A549 (cell line): ENCODE data around the gene COL1A1. TPM values are rescaled to one million over a fixed set of nuclear protein-coding genes. Genes with fewer than 3 reads are reported as not detected.
A peak's percentile ranks its signal among the peaks of the same experiment; 100 is the strongest.

Experiments used
- BHLHE40 ChIP-seq: IDR thresholded peaks from 2 replicates; pipeline ENCODE4 v1.6.1; 2012; ENCODE audit warnings: low read depth, low read length, inconsistent platforms
- CBX2 ChIP-seq: fragments of 200-600 bp; sonication (generic); IDR thresholded peaks from 2 replicates; pipeline ENCODE4 v1.6.1; 2016; ENCODE audit warnings: low read depth, mild to moderate bottlenecking, borderline replicate concordance
- CBX8 ChIP-seq: fragments of 200-600 bp; sonication (generic); IDR thresholded peaks from 2 replicates; pipeline ENCODE4 v1.6.1; 2016
- CEBPB ChIP-seq, 2 experiments: fragments of >200 bp in 1 of 2; sonication (Bioruptor Twin) in 1 of 2; formaldehyde crosslinking in 1 of 2; IDR thresholded peaks; 2 replicates each; pipeline ENCODE4 v1.6.1; 2012 to 2016
- EHF ChIP-seq: fragments of 250-450 bp; sonication (Bioruptor Pico); IDR thresholded peaks from 2 replicates; pipeline ENCODE4 v1.5.0; 2020; ENCODE audit warnings: mild to moderate bottlenecking
- ESRRA ChIP-seq: fragments of 150-350 bp; IDR thresholded peaks from 2 replicates; pipeline ENCODE4 v1.6.1; 2014; ENCODE audit warnings: mild to moderate bottlenecking, low read length, borderline replicate concordance
- FOSL2 ChIP-seq, 2 experiments: fragments of 450-650 bp in 1 of 2; fragments of >200 bp in 1 of 2; sonication (Bioruptor Twin) in 1 of 2; formaldehyde crosslinking; IDR thresholded peaks; 2 replicates each; pipeline versions ENCODE4 v1.5.0 to v1.6.1; 2016 to 2020; ENCODE audit warnings: mild to moderate bottlenecking in 1 of 2, moderate library complexity in 1 of 2
- FOXS1 ChIP-seq: fragments of 250-450 bp; sonication (Bioruptor Pico); IDR thresholded peaks from 2 replicates; pipeline ENCODE4 v1.5.0; 2020; ENCODE audit warnings: mild to moderate bottlenecking, moderate library complexity
- HDAC2 ChIP-seq: fragments of 200-600 bp; sonication (generic); IDR thresholded peaks from 2 replicates; pipeline ENCODE4 v1.6.1; 2016
- HEYL ChIP-seq: fragments of 250-450 bp; sonication (Bioruptor Pico); IDR thresholded peaks from 2 replicates; pipeline ENCODE4 v1.8.0; 2021; ENCODE audit warnings: mild to moderate bottlenecking, moderate library complexity
- HOXA7 ChIP-seq: fragments of 250-450 bp; sonication (Bioruptor Pico); IDR thresholded peaks from 2 replicates; pipeline ENCODE4 v1.5.0; 2020; ENCODE audit warnings: mild to moderate bottlenecking, moderate library complexity
- HOXB13 ChIP-seq: fragments of 250-450 bp; sonication (Bioruptor Pico); IDR thresholded peaks from 2 replicates; pipeline ENCODE4 v1.5.0; 2020; ENCODE audit warnings: low read depth, mild to moderate bottlenecking, moderate library complexity
- KDM1A ChIP-seq: fragments of 200-600 bp; sonication (generic); IDR thresholded peaks from 2 replicates; pipeline ENCODE4 v1.6.1; 2016; ENCODE audit warnings: low read depth, mild to moderate bottlenecking
- KDM5A ChIP-seq: fragments of 200-600 bp; sonication (generic); IDR thresholded peaks from 2 replicates; pipeline ENCODE4 v1.6.1; 2016; ENCODE audit warnings: antibody characterized with exemption, mild to moderate bottlenecking
- MAFK ChIP-seq: fragments of 450-650 bp; IDR thresholded peaks from 2 replicates; pipeline ENCODE4 v1.6.1; 2014; ENCODE audit not compliant: partially characterized antibody
- MAZ ChIP-seq: fragments of 150-350 bp; IDR thresholded peaks from 2 replicates; pipeline ENCODE4 v1.6.1; 2014; ENCODE audit warnings: antibody characterized with exemption, low read depth, low read length, borderline replicate concordance
- MYC ChIP-seq: IDR thresholded peaks from 2 replicates; pipeline ENCODE4 v1.6.1; 2012; ENCODE audit warnings: mild to moderate bottlenecking, inconsistent platforms, low read length, improper control_type of control experiment, borderline replicate concordance
- NR3C1 ChIP-seq: fragments of >200 bp; sonication (Bioruptor Twin); formaldehyde crosslinking; IDR thresholded peaks from 3 replicates; pipeline ENCODE4 v1.6.1; 2017
- PHF8 ChIP-seq: fragments of 200-600 bp; sonication (generic); IDR thresholded peaks from 2 replicates; pipeline ENCODE4 v1.6.1; 2016; ENCODE audit warnings: low read depth, mild to moderate bottlenecking, antibody characterized with exemption, moderate library complexity, borderline replicate concordance
- POLR2A ChIP-seq: IDR thresholded peaks from 2 replicates; pipeline ENCODE4 v1.6.1; 2012; ENCODE audit warnings: mild to moderate bottlenecking, low read length
- RAD21 ChIP-seq, 2 experiments: fragments of >200 bp in 1 of 2; sonication (Bioruptor Twin) in 1 of 2; formaldehyde crosslinking in 1 of 2; IDR thresholded peaks in 1 of 2; conservative IDR thresholded peaks in 1 of 2; 2 replicates in 1 of 2; 3 replicates in 1 of 2; pipeline ENCODE4 v1.6.1; 2012 to 2018; ENCODE audit warnings: inconsistent platforms in 1 of 2
- RARB ChIP-seq: fragments of 250-450 bp; sonication (Bioruptor Pico); IDR thresholded peaks from 2 replicates; pipeline ENCODE4 v1.8.0; 2021; ENCODE audit warnings: mild to moderate bottlenecking, moderate library complexity
- RCOR1 ChIP-seq: fragments of 150-350 bp; IDR thresholded peaks from 2 replicates; pipeline ENCODE4 v1.6.1; 2014; ENCODE audit warnings: antibody characterized with exemption, low read length, low read depth
- RFX5 ChIP-seq: fragments of 450-650 bp; IDR thresholded peaks from 2 replicates; pipeline ENCODE4 v1.7.1; 2014; ENCODE audit warnings: antibody characterized with exemption, mild to moderate bottlenecking, moderate library complexity
- RNF2 ChIP-seq: fragments of 200-600 bp; sonication (generic); IDR thresholded peaks from 2 replicates; pipeline ENCODE4 v1.6.1; 2016; ENCODE audit warnings: low read depth, mild to moderate bottlenecking, antibody characterized with exemption, moderate library complexity, borderline replicate concordance
- SREBF2 ChIP-seq: fragments of 450-650 bp; IDR thresholded peaks from 2 replicates; pipeline ENCODE4 v1.6.1; 2014; ENCODE audit warnings: mild to moderate bottlenecking, moderate library complexity
- TP53 ChIP-seq: fragments of 250-450 bp; sonication (Bioruptor Pico); IDR thresholded peaks from 2 replicates; pipeline ENCODE4 v1.5.0; 2021; ENCODE audit warnings: mild to moderate bottlenecking, moderate library complexity
- ZC3H11A ChIP-seq: fragments of 450-650 bp; IDR thresholded peaks from 2 replicates; pipeline ENCODE4 v1.6.1; 2014; ENCODE audit warnings: antibody characterized with exemption, mild to moderate bottlenecking
- ZFP36 ChIP-seq: fragments of 450-650 bp; IDR thresholded peaks from 2 replicates; pipeline ENCODE4 v1.6.1; 2014; ENCODE audit warnings: borderline replicate concordance; ENCODE audit not compliant: partially characterized antibody
- ZSCAN20 ChIP-seq: fragments of 250-450 bp; sonication (Bioruptor Pico); IDR thresholded peaks from 2 replicates; pipeline ENCODE4 v1.8.0; 2022; ENCODE audit warnings: mild to moderate bottlenecking, moderate library complexity
- polyA plus RNA-seq, 4 experiments: library from polyadenylated mRNA; depleted of rRNA in 3 of 4; stranded (reverse); fragments of >200 nt; fragmentation: RNase III in 1 of 4; extraction: RNeasy Plus Mini Kit Qiagen cat#74134 plus additional on column Dnase treatment in 1 of 4; gene quantifications; 2 replicates in 3 of 4; 3 replicates in 1 of 4; pipeline ENCODE4 v1.2.3, GENCODE V29; 2011 to 2017
- TF ChIP-seq, protein P1 (sequence below): fragments of >200 bp; sonication (Bioruptor Twin); formaldehyde crosslinking; IDR thresholded peaks from 3 replicates; pipeline ENCODE4 v1.5.1; 2016
- TF ChIP-seq, protein P2 (sequence below): IDR thresholded peaks from 2 replicates; pipeline ENCODE4 v1.6.1; 2012; ENCODE audit warnings: low read depth, borderline replicate concordance
- TF ChIP-seq, protein P3 (sequence below): fragments of >200 bp; sonication (Bioruptor Twin); formaldehyde crosslinking; IDR thresholded peaks from 2 replicates; pipeline ENCODE4 v1.6.1; 2016
- TF ChIP-seq, protein P4 (sequence below): fragments of 250-450 bp; sonication (Bioruptor Pico); IDR thresholded peaks from 2 replicates; pipeline ENCODE4 v1.5.0; 2020; ENCODE audit warnings: low read depth, mild to moderate bottlenecking, moderate library complexity
- TF ChIP-seq, protein P5 (sequence below): fragments of 200-600 bp; sonication (generic); IDR thresholded peaks from 2 replicates; pipeline ENCODE4 v1.6.1; 2016; ENCODE audit warnings: antibody characterized with exemption, mild to moderate bottlenecking, moderate library complexity
- TF ChIP-seq, protein P6 (sequence below): fragments of >200 bp; sonication (Bioruptor Twin); formaldehyde crosslinking; IDR thresholded peaks from 3 replicates; pipeline ENCODE4 v1.6.1; 2016

The COL1A1 gene
- polyA plus RNA-seq, 2 of the 4 experiments (the other 2 are of a cell fraction) = 4.4 to 34.3 TPM

DNA sequence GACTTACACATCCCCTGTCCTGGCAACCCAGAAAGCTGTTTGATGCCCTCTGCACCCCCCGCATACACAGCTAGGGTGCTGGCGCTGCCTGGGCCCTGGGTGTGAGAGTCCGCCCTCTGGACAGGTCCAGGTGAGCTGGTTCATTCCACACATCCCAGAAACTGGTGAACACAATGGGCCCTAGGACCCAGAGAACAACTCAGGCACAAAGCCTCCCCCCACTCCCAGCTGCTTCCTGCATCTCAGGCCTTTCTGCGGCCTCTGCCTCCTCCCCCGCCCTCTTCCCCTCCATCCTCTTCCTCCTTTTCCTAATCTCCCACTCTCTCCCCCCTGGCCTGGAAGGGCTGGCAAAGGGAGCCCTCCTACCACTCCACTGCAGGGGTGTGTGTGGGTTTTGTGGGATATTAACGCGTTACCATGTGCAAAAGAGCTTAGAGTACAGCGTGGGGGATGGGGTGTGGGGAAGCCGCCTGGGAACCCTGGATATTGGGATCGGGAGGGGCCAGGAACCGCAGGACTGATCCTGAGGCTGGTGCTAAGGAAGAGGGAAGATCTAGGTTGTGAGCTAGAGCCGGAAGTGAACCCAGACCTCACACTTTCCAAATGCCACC, 49.4 kb downstream of the COL1A1 start (continued):
- TF ChIP-seq, protein P1, sequence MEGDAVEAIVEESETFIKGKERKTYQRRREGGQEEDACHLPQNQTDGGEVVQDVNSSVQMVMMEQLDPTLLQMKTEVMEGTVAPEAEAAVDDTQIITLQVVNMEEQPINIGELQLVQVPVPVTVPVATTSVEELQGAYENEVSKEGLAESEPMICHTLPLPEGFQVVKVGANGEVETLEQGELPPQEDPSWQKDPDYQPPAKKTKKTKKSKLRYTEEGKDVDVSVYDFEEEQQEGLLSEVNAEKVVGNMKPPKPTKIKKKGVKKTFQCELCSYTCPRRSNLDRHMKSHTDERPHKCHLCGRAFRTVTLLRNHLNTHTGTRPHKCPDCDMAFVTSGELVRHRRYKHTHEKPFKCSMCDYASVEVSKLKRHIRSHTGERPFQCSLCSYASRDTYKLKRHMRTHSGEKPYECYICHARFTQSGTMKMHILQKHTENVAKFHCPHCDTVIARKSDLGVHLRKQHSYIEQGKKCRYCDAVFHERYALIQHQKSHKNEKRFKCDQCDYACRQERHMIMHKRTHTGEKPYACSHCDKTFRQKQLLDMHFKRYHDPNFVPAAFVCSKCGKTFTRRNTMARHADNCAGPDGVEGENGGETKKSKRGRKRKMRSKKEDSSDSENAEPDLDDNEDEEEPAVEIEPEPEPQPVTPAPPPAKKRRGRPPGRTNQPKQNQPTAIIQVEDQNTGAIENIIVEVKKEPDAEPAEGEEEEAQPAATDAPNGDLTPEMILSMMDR = no peak
- TF ChIP-seq HEYL (CRISPR knock-in tag) = no peak
- TF ChIP-seq POLR2A = peak; percentile 39; the same call in 1 of the 2 replicates
- no peak for TF ChIP-seq RFX5
- TF ChIP-seq BHLHE40 = no peak
- TF ChIP-seq FOXS1 (CRISPR knock-in tag) = no peak
- no peak for TF ChIP-seq KDM5A
- no peak for TF ChIP-seq ESRRA
- TF ChIP-seq CEBPB (IDR thresholded peaks at IDR 0.05) = no peak
- no peak for TF ChIP-seq SREBF2
- TF ChIP-seq HDAC2 = 0 out of 2 replicates have a peak, but pooled peaks have one; percentile 71
- TF ChIP-seq, protein P2, sequence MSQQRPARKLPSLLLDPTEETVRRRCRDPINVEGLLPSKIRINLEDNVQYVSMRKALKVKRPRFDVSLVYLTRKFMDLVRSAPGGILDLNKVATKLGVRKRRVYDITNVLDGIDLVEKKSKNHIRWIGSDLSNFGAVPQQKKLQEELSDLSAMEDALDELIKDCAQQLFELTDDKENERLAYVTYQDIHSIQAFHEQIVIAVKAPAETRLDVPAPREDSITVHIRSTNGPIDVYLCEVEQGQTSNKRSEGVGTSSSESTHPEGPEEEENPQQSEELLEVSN = 0 out of 2 replicates have a peak, but pooled peaks have one; percentile 37
- no peak for TF ChIP-seq ZSCAN20 (CRISPR knock-in tag)
- peak; percentile 51; the same call in 1 of the 2 replicates for TF ChIP-seq KDM1A
- TF ChIP-seq RNF2 = no peak
- TF ChIP-seq FOSL2 (IDR thresholded peaks at IDR 0.05) = no peak
- TF ChIP-seq FOSL2 (CRISPR knock-in tag; IDR thresholded peaks at IDR 0.05) = no peak; the same call in 1 of the 2 replicates
- TF ChIP-seq ZC3H11A = no peak
- TF ChIP-seq MAZ = no peak
- TF ChIP-seq, protein P3, sequence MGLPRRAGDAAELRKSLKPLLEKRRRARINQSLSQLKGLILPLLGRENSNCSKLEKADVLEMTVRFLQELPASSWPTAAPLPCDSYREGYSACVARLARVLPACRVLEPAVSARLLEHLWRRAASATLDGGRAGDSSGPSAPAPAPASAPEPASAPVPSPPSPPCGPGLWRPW = no peak
- no peak for TF ChIP-seq NR3C1
- TF ChIP-seq, protein P4, sequence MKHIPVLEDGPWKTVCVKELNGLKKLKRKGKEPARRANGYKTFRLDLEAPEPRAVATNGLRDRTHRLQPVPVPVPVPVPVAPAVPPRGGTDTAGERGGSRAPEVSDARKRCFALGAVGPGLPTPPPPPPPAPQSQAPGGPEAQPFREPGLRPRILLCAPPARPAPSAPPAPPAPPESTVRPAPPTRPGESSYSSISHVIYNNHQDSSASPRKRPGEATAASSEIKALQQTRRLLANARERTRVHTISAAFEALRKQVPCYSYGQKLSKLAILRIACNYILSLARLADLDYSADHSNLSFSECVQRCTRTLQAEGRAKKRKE = no peak
- no peak for TF ChIP-seq ZFP36
- TF ChIP-seq, protein P5, sequence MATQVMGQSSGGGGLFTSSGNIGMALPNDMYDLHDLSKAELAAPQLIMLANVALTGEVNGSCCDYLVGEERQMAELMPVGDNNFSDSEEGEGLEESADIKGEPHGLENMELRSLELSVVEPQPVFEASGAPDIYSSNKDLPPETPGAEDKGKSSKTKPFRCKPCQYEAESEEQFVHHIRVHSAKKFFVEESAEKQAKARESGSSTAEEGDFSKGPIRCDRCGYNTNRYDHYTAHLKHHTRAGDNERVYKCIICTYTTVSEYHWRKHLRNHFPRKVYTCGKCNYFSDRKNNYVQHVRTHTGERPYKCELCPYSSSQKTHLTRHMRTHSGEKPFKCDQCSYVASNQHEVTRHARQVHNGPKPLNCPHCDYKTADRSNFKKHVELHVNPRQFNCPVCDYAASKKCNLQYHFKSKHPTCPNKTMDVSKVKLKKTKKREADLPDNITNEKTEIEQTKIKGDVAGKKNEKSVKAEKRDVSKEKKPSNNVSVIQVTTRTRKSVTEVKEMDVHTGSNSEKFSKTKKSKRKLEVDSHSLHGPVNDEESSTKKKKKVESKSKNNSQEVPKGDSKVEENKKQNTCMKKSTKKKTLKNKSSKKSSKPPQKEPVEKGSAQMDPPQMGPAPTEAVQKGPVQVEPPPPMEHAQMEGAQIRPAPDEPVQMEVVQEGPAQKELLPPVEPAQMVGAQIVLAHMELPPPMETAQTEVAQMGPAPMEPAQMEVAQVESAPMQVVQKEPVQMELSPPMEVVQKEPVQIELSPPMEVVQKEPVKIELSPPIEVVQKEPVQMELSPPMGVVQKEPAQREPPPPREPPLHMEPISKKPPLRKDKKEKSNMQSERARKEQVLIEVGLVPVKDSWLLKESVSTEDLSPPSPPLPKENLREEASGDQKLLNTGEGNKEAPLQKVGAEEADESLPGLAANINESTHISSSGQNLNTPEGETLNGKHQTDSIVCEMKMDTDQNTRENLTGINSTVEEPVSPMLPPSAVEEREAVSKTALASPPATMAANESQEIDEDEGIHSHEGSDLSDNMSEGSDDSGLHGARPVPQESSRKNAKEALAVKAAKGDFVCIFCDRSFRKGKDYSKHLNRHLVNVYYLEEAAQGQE = no peak
- TF ChIP-seq RCOR1 = no peak
- TF ChIP-seq RARB (CRISPR knock-in tag) = 0 out of 2 replicates have a peak, but pooled peaks have one; percentile 44
- TF ChIP-seq CBX8 = no peak
- no peak for TF ChIP-seq HOXB13 (CRISPR knock-in tag)
- TF ChIP-seq PHF8 = peak; percentile 50; the same call in 1 of the 2 replicates
- TF ChIP-seq CBX2 = no peak
- TF ChIP-seq RAD21 (conservative IDR thresholded peaks at IDR 0.05 in 1 of 2, IDR thresholded peaks at IDR 0.05 in 1 of 2) = peak in 1 of 2 experiments; percentile 3; a peak in 1 of 5 replicates
- TF ChIP-seq TP53 = no peak
- no peak for TF ChIP-seq MAFK
- no peak for TF ChIP-seq EHF
- TF ChIP-seq, protein P6, sequence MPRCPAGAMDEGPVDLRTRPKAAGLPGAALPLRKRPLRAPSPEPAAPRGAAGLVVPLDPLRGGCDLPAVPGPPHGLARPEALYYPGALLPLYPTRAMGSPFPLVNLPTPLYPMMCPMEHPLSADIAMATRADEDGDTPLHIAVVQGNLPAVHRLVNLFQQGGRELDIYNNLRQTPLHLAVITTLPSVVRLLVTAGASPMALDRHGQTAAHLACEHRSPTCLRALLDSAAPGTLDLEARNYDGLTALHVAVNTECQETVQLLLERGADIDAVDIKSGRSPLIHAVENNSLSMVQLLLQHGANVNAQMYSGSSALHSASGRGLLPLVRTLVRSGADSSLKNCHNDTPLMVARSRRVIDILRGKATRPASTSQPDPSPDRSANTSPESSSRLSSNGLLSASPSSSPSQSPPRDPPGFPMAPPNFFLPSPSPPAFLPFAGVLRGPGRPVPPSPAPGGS = no peak
- peak; percentile 76; the same call in 1 of the 2 replicates for TF ChIP-seq MYC
- no peak for TF ChIP-seq HOXA7 (CRISPR knock-in tag)
